ENCODE results near the gene CLCNKA.

DNA sequence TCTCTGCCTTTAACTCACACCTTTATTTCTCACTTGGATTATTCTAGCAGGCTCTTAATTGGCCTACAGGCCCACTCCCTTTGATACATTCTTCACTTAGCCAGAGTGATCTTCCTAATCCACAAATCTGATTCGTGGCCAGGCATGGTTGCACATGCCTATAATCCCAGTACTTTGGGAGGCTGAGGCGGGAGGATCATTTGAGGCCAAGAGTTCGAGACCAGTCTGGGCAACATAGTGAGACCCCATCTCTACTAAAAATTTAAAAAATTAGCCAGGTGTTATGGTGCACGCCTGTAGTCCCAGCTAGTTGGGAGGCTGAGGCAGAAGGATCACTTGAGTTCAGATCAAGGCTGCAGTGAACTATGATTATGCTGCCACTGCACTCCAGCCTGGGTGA is 48.1 kb upstream of the CLCNKA start:
- TF ChIP-seq, protein P1, sequence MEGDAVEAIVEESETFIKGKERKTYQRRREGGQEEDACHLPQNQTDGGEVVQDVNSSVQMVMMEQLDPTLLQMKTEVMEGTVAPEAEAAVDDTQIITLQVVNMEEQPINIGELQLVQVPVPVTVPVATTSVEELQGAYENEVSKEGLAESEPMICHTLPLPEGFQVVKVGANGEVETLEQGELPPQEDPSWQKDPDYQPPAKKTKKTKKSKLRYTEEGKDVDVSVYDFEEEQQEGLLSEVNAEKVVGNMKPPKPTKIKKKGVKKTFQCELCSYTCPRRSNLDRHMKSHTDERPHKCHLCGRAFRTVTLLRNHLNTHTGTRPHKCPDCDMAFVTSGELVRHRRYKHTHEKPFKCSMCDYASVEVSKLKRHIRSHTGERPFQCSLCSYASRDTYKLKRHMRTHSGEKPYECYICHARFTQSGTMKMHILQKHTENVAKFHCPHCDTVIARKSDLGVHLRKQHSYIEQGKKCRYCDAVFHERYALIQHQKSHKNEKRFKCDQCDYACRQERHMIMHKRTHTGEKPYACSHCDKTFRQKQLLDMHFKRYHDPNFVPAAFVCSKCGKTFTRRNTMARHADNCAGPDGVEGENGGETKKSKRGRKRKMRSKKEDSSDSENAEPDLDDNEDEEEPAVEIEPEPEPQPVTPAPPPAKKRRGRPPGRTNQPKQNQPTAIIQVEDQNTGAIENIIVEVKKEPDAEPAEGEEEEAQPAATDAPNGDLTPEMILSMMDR (conservative IDR thresholded peaks at IDR 0.05; ENCODE audit: low read depth, low read length) = no peak
- TF ChIP-seq EZH2 (IDR thresholded peaks at IDR 0.05; ENCODE audit: low read length, unreplicated experiment) (no peak), EZH2phosphoT487 (IDR thresholded peaks at IDR 0.05; ENCODE audit: borderline replicate concordance, low read length) (no peak)

Measured in PC-3 (cell line).